Measurements from ENCODE around the gene GYPE.
A peak's percentile ranks its signal among the peaks of the same experiment; 100 is the strongest.
"Not testable (repeated sequence)": the region's sequence is repeated elsewhere in the genome, so short reads cannot be mapped to it uniquely, and the experiment has no call there.

Gene GYPE

DNA sequence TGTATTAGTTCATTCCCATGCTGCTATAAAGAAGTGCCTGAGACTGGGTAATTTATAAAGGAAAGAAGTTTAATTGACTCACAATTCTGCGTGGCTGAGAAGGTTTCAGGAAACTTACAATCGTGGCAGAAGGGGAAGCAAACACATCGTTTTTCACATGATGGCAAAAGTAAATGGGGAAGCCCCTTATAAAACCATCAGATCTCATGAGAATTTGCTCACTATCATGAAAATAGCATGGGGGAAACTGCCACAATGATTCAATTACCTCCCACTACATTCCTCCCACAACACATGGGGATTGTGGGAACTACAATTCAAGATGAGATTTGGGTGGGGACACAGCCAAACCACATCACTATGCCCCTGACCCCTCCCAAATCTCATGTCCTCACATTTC, 35.4 kb downstream of the GYPE start:
- not testable (repeated sequence) for DNase-seq

DNA sequence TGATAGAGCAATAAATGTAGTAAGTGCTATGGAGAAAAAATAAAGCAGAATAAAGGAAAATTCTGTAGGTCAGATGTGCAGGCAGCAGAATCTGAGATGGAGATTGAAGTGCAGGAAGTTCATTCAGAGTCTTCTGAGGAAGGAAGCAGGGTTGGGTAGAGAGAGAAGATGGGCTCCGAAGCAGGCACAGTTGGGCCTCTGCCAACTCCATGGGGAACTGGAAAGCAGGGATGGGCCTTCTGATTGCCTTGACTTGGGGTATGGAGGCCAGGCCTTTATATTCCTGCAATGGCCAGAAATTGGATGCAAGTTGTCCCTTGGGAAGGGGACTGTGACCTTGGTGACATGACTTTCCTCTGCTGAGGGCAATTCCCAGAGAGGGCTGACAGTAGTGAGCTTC, 42.6 kb downstream of the GYPE start:
- DNase-seq = not testable (repeated sequence)

DNA sequence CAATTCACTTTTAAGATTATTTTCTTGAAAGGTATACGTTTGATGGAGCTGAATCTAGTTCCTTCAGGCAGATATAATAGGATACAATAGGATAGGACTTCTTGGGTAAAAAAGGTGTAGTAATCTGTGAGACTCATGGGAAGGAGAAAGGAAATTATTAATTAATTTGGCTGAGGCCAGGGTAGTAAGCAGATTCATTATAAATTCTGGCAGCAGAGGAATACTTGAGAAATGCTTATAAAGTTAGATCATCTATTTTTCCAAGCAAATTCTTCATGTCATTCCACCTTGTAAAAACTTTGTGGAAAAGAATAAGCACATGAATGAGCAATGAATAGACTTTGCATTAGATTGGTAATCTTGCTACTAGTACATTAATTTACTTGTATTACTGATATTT, 46.9 kb downstream of the GYPE start:
- DNase-seq = peak; percentile 83

DNA sequence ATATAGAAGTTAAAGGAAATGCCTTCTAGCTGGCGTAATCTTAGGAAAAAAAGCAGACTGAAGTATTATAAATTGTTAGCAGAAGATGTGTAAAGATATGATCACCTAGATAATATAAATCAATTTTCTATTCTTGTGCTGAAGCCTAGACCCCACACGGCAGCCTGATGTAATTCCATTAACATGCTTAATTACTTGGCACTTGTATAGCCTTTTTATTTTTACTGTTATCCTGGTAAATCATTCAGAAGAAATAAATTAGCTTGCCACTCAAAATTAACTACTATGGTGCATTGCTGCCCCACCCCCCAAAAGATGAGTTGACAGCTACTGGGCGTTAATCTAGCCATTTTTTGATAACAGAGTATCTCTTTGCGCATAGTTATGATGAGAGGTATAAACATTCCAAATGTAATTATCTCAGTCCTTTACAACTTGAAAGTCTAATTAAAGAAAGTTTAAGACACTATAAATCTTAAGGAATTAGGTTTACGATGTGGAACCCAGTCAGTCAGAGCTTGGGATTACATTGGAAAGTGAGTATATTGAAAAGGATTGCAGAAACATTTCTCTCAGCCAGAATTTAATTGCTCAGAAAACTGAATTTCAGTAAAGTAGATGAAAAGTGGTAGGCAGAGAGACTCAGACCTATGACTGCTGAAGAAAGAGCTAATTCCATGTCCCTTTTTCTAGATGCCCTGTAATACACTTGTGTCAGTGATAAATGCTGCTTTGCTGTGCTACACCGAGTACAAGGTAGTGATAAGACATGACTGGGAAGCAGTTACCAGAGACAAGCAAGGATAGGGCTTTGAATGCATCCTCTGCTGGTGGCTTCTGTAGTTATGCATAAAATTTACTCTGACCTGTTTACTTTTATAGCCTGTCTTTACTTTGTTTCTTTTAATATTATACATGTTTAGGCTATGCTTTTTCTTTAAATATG, 47.7 kb downstream of the GYPE start:
- DNase-seq = not testable (repeated sequence)

- DNase-seq = not testable (repeated sequence)
Measured at GRCh38 chr4:143856017-143856557, 49.3 kb downstream of the GYPE start.

GRCh38 chr4:143854645-143855044, 50.7 kb downstream of the GYPE start:
- DNase-seq = not testable (repeated sequence)

- DNase-seq = not testable (repeated sequence)
Measured at GRCh38 chr4:143849296-143849695, 56.1 kb downstream of the GYPE start.

DNA sequence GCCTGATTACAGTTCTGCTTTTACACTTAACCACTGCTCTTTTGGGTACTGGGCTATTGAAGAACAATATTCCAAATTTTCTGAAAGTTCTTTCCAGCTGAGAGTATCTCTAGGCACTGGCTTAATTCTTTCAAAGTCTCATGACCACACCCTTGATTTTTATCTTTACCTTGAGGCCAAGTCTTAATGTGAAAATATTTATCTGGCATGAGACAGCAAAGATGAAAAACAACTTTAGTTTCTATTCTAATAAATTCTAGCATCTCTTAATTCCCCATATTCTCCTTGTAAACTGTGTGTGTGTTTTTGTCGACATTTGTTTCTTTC, 61.9 kb downstream of the GYPE start:
- not testable (repeated sequence) for DNase-seq

DNA sequence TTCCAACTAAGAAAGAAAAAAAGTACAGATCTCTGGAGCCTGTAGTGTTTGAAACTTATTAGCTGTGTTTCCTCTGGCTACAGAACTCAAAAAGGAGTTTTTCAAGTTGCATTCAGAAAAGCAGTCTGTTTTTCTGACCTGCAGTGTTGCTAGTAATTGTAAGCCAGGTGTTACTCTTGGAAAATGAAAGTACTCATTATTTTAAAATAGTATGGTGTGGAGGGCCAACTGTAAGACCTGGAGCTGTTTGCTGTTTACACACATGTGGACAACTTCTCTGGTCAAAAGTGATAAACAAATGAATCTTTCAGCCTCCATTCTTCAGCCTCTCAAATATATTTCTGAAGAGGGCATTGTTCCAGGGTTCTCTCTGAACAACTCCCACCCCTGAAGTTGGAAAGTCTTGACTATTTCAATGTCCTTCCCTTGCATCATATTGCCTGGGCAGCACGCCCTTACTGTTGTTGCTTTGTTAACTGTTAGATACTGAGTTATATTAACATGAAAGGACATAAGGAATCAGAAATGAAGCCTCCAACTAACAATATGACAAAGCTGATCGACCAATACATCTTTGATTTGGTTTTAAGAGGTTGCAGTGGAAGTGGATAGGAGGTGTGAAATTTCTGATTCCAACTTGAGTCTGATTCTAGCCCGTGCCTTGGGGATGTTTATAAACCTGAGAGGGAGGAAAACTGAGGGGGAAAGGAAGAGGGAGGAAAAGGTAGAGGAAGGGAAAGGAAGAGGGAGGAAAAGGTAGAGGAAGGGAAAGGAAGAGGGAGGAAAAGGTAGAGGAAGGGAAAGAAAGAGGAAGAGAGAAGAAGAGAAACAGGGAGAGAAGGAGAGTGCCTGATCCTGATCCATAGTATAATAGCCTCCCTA, 62.5 kb downstream of the GYPE start:
- DNase-seq = not testable (repeated sequence)

GRCh38 chr4:143839413-143839812, 65.9 kb downstream of the GYPE start:
- DNase-seq = not testable (repeated sequence)

DNA sequence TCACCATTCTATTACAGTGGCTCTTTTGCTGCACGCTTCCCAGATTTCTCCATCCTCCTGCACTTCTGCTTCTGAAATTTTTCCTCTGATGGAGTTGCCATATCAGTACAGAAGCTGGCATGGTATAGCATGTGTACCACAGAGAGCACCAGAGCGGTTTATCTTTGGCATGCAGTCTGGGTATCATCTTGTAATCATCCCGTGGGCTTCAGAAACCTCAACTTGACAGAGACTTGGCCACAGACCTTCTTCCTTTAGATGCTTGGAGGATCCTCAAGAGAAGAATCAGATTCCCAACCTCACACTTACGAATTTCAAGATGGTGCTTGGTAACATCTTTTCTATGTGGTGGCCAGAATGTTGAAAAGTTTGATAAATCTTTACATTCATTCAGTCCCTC, 71.2 kb downstream of the GYPE start:
- not testable (repeated sequence) for DNase-seq

DNA sequence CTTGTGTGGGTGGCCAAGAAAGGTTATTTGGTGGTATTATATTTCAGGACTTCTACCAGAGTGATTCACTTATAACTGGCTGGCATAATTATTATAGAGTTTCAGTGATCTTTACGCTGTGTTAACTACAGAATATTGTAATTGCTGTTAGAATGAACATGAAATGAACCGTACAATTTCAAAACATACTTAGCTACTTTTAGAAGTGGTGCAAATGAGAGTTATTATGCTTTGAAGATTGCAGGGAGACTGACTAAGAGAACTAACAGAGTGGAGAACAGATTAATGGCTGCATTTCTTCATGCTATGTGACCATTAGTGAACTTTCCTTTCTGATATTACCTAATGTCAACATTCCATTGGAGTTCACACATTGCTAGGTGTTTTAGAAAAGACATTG, 71.7 kb downstream of the GYPE start:
- DNase-seq = peak; percentile 82

DNA sequence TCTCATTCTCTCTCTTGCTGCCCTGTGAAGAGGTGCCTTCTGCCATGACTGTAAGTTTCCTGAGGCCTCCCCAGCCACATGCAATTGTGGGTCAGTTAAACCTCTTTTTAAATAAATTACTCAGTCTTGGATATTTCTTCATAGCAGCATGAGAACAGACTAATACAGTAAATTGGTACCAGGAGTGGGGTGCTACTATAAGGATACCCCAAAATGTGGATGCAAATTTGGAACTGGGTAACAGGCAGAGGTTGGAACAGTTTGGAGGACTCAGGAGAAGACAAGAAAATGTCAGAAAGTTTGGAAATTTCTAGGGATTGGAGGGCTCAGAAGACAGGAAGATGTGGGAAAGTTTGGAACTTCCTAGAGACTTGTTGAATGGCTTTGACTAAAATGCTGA, 74.8 kb downstream of the GYPE start:
- DNase-seq = not testable (repeated sequence)

DNA sequence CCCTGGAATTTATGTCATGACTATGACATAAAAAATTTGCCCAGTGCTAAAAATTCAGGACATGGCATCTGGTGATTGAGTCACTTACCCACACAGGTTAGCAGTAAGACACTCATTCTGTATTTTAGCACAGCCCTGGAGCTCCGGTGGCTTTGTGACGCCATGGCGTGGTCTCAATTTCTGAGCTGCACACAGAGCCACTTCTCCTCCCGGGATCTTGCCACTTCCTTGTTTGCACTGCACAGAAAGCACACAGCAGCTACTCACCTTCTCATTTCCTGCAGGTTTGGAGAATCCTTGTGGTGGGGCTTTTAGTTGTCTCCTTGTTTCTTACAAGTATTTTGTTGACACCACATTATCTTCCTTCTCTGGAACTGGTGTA, 76.1 kb downstream of the GYPE start:
- DNase-seq = not testable (repeated sequence)
